Skeletal muscle tissue (tissue), 4 donors: ENCODE measurements around the gene IGBP1. TPM values are rescaled to one million over a fixed set of nuclear protein-coding genes. Genes with fewer than 3 reads are reported as not detected.
"Not testable (repeated sequence)": the region's sequence is repeated elsewhere in the genome, so short reads cannot be mapped to it uniquely, and the experiment has no call there.

Experiments used
- H3K27ac ChIP-seq: one replicate; pipeline ENCODE4 v1.7.0; 2013; ENCODE audit warnings: mild to moderate bottlenecking, low read depth, low read length, inconsistent platforms
- H3K27me3 ChIP-seq, 3 donors: one replicate each; pipeline ENCODE4 v1.7.0; 2013; ENCODE audit warnings: low read length in 3 of 3; ENCODE audit not compliant: control insufficient read depth in 3 of 3, insufficient read depth in 3 of 3
- H3K36me3 ChIP-seq, 3 donors: one replicate each; pipeline ENCODE4 v1.7.0; 2013; ENCODE audit warnings: low read length in 3 of 3; ENCODE audit not compliant: control insufficient read depth in 3 of 3, insufficient read depth in 3 of 3
- H3K4me1 ChIP-seq, 3 donors: one replicate each; pipeline ENCODE4 v1.7.0; 2013; ENCODE audit warnings: low read length in 3 of 3, mild to moderate bottlenecking in 3 of 3; ENCODE audit not compliant: control insufficient read depth in 3 of 3, insufficient read depth in 3 of 3
- H3K4me3 ChIP-seq, 3 donors: one replicate each; pipeline ENCODE4 v1.7.0; 2013; ENCODE audit warnings: low read length in 3 of 3
- H3K9ac ChIP-seq, 3 donors: one replicate each; pipeline ENCODE4 v1.7.0; 2013; ENCODE audit warnings: low read length in 3 of 3, mild to moderate bottlenecking in 3 of 3, moderate library complexity in 2 of 3, low read depth in 1 of 3
- H3K9me3 ChIP-seq, 3 donors: one replicate each; pipeline ENCODE4 v1.7.0; 2013; ENCODE audit warnings: low read length in 3 of 3; ENCODE audit not compliant: control insufficient read depth in 3 of 3
- total RNA-seq: library from RNA; depleted of rRNA; stranded (reverse); fragments of >200 nt; gene quantifications from one replicate; pipeline ENCODE4 v1.2.3, GENCODE V29; 2014
- donor health status: Osteomylitis.

The IGBP1 gene
- total RNA-seq, 1 donor from 2014 or later = 151 TPM

DNA sequence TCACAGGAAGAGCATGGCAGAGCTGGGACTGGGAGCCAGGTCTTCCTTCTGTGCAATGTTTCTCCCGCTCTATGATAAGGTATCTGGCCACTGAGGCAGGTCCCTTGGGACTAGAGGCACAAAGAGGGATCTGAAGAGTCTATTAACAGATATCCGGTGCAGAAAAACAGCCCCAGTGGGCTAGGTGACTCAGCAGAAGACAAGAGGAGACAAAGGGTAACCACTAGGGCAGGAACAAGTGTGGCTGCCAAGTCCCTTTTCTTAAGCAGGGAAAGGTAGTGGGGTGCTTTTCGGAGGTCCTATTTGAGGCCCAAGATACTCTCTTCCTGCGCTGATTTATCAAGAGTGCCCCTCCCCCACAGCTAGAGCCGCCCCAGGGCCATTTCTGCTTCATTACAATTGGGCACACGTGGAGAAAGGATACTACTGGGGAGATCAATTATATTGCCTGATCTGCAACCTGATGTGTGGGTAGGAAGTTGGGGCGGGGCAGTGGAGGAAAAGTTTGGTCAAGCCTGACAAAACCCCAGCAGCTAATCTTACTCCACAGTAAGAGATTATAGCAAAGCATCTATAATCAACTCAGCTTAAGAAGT is 43.8 kb downstream of the IGBP1 start, which contains the start of gene DGAT2L6:
Gene DGAT2L6, plus strand, starts transcription at position 546 of the 596 bp plus-strand sequence. CDS start 100 bp downstream, outside the sequence.
- Histone ChIP-seq H3K9me3 (no peaks in the 10 kb centered on the region), H3K27me3 (no peaks in the 10 kb centered on the region), H3K4me3 (no peak within 1 kb of the TSS), H3K27ac (no peak within 1 kb of the TSS), H3K36me3 (no peaks in the 10 kb centered on the region), H3K4me1 (no peaks in the 10 kb centered on the region), H3K9ac (no peak within 1 kb of the TSS)

DNA sequence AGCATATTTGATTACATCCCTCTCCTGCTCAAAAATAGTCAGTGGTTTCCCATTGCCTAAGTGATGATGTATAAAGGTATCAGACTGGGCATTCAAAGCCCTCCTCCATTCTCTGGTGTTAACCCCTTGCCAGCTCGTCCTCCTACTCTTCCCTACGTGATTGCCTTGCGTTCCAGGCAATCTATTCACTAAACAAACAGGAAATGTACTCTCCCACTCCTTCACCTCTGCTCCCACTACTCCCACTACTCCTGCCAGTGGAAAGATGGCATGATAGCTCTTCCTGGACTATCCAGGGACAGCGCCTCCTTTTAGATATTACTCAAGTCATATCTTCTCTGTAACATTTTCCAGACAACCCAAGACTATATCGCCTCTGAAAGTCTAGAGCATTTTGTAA is 49.8 kb downstream of the IGBP1 start:
- H3K4me1 ChIP-seq = no peaks in the 10 kb centered on the region
- no peaks in the 10 kb centered on the region for H3K27me3 ChIP-seq
- no peaks in the 10 kb centered on the region for H3K36me3 ChIP-seq
- H3K4me3 ChIP-seq = no peak overlapping the region
- no peak overlapping the region for H3K27ac ChIP-seq
- no peaks in the 10 kb centered on the region for H3K9me3 ChIP-seq
- no peak overlapping the region for H3K9ac ChIP-seq

DNA sequence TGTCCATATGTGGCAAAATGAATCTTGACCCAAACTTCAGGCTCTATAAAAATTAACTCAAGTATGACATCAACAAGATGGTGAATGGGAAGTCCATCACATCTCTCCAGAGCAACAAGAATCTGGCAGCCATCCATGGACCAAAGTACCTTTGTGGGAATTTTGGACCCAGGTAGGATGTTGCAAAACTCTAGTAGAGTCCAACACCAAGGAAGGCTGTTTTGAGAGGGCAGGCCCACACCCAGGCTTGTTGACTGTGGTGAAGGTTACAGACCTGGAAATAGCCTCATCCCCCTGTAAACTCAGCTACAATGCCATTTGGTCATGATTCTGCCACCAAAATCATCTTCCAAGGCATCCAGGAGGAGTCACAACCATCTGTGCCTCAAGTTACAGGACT is 57.0 kb downstream of the IGBP1 start:
- Histone ChIP-seq H3K4me1 (no peaks in the 10 kb centered on the region), H3K9me3 (no peaks in the 10 kb centered on the region), H3K27ac (no peak overlapping the region), H3K9ac (no peak overlapping the region), H3K27me3 (no peaks in the 10 kb centered on the region), H3K36me3 (no peaks in the 10 kb centered on the region), H3K4me3 (no peak overlapping the region)

DNA sequence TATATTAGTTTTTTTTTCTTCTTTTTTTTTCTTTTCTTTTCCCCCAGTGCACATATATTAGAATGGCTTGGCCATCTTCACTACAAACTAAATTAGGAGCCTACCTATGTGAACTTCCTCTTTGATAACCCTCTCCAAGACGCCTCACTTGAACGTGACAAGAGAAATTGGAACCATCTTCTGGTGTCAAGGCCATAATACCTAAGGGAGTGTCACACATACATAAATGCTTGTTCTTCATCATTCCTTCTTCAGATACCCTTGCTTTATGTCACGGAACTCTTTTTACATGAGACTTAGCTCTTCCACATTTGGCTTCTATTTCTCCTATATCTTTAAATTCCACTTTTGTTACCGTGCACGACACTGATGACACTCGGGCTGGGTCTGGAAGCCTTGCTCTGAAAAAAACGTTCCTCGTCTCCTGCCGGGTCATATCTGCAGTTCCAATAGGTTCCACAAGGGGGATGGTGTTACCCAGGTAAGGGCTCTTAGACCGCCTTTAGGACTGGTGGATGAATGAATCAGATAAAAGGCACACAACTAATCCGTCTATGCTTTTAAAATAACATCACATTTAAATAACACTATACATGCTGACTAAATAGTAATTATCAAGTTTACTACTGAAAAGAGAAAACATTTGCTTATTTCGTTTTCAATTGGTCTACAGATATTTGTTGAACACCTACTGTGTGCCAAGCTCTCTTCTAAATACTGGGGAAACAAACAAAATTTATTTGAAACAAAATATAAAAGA is 63.9 kb downstream of the IGBP1 start:
- Histone ChIP-seq H3K27me3 (no peaks in the 10 kb centered on the region), H3K4me1 (no peaks in the 10 kb centered on the region), H3K9me3 (no peaks in the 10 kb centered on the region), H3K4me3 (no peak overlapping the region), H3K27ac (no peak overlapping the region), H3K9ac (no peak overlapping the region), H3K36me3 (no peaks in the 10 kb centered on the region)

DNA sequence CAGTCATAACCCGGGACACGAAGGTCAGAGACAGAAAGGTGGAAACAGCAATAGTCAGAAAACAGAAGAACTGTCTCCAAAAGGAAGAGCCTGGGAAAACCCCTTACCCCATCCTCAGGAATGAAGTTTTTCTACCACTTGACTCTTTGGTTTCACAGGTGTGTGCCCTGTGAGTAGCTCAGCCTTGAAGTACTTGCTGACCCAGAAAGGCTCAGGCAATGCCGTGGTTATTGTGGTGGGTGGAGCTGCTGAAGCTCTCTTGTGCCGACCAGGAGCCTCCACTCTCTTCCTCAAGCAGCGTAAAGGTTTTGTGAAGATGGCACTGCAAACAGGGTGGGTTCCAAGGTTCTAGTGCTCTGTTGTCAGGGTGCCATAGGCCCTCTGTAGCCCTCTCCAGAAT is 68.5 kb downstream of the IGBP1 start:
- H3K9ac ChIP-seq = no peak overlapping the region
- no peaks in the 10 kb centered on the region for H3K27me3 ChIP-seq
- H3K4me1 ChIP-seq = no peaks in the 10 kb centered on the region
- H3K4me3 ChIP-seq = no peak overlapping the region
- H3K9me3 ChIP-seq = no peaks in the 10 kb centered on the region
- H3K36me3 ChIP-seq = no peaks in the 10 kb centered on the region
- H3K27ac ChIP-seq = no peak overlapping the region

DNA sequence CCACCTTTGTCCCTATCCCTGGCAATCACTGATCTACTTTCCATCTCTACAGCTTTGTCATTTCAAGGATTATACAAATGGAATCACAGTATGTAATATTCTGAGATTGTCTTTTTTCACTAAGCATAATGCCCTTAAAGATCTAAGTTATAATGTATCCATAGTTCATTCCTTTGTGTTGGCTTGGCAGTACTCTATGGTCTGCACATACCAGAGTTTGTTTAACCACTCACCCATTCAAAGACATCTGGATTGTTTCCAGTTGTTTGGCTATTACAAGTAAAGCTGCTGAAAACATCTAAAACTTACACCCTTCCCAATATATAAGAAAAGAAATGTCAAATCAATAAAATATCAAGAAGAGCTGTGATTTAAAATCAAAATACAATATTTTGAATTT is 75.2 kb downstream of the IGBP1 start:
- H3K4me1 ChIP-seq = no peaks in the 10 kb centered on the region
- no peak overlapping the region for H3K27ac ChIP-seq
- no peaks in the 10 kb centered on the region for H3K36me3 ChIP-seq
- no peaks in the 10 kb centered on the region for H3K9me3 ChIP-seq
- no peak overlapping the region for H3K4me3 ChIP-seq
- no peaks in the 10 kb centered on the region for H3K27me3 ChIP-seq
- no peak overlapping the region for H3K9ac ChIP-seq

DNA sequence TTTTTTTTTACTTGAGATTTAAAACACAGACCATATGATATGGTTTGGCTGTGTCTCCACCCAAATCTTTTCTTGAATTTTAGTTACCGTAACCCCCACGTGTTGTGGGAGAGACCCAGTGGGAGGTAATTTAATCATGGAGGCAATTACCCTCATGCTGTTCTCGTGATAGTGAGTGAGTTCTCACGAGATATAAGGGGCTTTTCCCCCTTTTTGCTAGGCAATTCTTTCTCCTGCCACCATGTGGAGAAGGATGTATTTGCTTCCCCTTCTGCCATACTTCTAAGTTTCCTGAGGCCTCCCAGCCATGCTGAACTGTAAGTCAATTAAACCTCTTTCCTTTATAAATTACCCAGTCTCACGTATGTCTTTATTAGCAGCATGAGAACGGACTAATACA is 76.3 kb downstream of the IGBP1 start:
- not testable (repeated sequence) for H3K4me1 ChIP-seq, H3K27ac ChIP-seq, H3K9me3 ChIP-seq, H3K27me3 ChIP-seq, H3K9ac ChIP-seq, H3K36me3 ChIP-seq, H3K4me3 ChIP-seq

Other genes starting within 250 kb of the IGBP1 start
- not detected for gene AWAT2, start 83.5 kb upstream of the IGBP1 start, total RNA-seq
- not detected for gene OTUD6A, start 71.0 kb upstream of the IGBP1 start, total RNA-seq
- gene DGAT2L6, start 44.0 kb downstream of the IGBP1 start, total RNA-seq = not detected
- not detected for gene AWAT1, start 101.2 kb downstream of the IGBP1 start, total RNA-seq
- not detected for gene P2RY4, start 126.8 kb downstream of the IGBP1 start, total RNA-seq
- gene ARR3, start 134.9 kb downstream of the IGBP1 start, total RNA-seq = not detected
- not detected for gene RAB41, start 148.7 kb downstream of the IGBP1 start, total RNA-seq
- 14.1 TPM for gene PDZD11, start 156.5 kb downstream of the IGBP1 start, total RNA-seq
- 3.7 TPM for gene KIF4A, start 156.7 kb downstream of the IGBP1 start, total RNA-seq